ENCODE data around the gene FAM25G.

FAM25G gene

DNA sequence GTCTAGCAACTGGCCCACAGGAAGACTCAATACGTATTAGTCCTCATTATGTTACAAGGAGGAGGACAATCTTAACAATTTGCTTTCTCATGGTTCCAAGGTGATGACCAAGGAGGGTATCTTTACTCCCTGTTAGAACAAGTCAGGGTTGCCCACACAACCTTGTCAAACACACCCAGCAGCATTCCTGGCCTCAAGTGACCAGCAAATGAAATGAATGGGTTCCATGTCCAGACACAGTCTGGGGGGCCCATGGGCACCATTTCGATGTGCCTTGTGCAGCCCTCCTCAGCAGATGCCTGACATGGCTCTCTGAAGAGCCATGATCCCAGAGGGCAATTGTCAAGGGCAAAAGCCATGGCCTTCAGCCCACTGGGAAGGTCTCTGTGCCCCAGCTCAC lies 48.4 kb downstream of the FAM25G start:
- H3K27me3 ChIP-seq (replicated peaks; ENCODE audit: insufficient read depth, low read length), result peaks cover 8% of the 10 kb centered on the region; the same call in 1 of the 2 replicates
- TF ChIP-seq, protein P1, sequence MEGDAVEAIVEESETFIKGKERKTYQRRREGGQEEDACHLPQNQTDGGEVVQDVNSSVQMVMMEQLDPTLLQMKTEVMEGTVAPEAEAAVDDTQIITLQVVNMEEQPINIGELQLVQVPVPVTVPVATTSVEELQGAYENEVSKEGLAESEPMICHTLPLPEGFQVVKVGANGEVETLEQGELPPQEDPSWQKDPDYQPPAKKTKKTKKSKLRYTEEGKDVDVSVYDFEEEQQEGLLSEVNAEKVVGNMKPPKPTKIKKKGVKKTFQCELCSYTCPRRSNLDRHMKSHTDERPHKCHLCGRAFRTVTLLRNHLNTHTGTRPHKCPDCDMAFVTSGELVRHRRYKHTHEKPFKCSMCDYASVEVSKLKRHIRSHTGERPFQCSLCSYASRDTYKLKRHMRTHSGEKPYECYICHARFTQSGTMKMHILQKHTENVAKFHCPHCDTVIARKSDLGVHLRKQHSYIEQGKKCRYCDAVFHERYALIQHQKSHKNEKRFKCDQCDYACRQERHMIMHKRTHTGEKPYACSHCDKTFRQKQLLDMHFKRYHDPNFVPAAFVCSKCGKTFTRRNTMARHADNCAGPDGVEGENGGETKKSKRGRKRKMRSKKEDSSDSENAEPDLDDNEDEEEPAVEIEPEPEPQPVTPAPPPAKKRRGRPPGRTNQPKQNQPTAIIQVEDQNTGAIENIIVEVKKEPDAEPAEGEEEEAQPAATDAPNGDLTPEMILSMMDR (IDR thresholded peaks at IDR 0.05; ENCODE audit: low read length), result no peak
- no peak for TF ChIP-seq EZH2 (optimal IDR thresholded peaks at IDR 0.05; ENCODE audit: low read depth, low read length)
- H3K9me3 ChIP-seq (replicated peaks; ENCODE audit: insufficient read depth, low read length), result no peaks in the 10 kb centered on the region
- no peaks in the 10 kb centered on the region for H4K20me1 ChIP-seq (ENCODE audit: insufficient read depth, low read length)
- H3K4me3 ChIP-seq (ENCODE audit: low read length), result no peak overlapping the region
- H3K9ac ChIP-seq (ENCODE audit: low read length), result no peak overlapping the region
- no peaks in the 10 kb centered on the region for H3K9me2 ChIP-seq (replicated peaks; ENCODE audit: insufficient read depth, low read length)
- H3K27ac ChIP-seq (ENCODE audit: low read length), result no peak overlapping the region
- H3F3A ChIP-seq (ENCODE audit: insufficient read depth, low read length), result no peaks in the 10 kb centered on the region
- DNase-seq, result no peak
- no peaks in the 10 kb centered on the region for H3K79me2 ChIP-seq (ENCODE audit: low read length)
- no peak overlapping the region for H3K4me2 ChIP-seq (ENCODE audit: low read depth, low read length)
- no peaks in the 10 kb centered on the region for H3K36me3 ChIP-seq (replicated peaks; ENCODE audit: insufficient read depth, low read length)
- no peak overlapping the region for H2AFZ ChIP-seq (ENCODE audit: low read length)
- H3K4me1 ChIP-seq (ENCODE audit: low read length), result no peaks in the 10 kb centered on the region

DNA sequence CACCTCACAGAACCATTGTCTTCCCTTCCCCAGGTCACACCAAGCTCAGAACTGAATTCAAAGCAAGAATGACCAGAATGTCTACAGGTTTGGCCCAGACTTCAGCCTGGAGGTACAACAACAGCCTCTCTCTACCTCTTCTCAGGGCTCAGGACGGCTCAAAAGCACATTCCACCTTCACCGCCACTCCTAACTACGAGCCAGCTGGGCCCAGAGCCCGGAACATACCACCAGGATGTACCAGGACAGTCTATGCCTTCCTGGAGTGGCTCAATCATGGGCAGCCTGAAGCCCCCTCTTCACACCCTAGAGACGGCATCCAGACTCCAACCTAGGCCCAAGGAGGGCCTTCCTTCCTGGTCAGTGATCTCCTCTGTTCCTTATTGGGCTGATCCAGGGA lies 49.1 kb downstream of the FAM25G start:
- Histone ChIP-seq H3K9me2 (replicated peaks; ENCODE audit: insufficient read depth, low read length) (no peaks in the 10 kb centered on the region), H2AFZ (ENCODE audit: low read length) (no peak overlapping the region), H3K4me2 (ENCODE audit: low read depth, low read length) (no peak overlapping the region), H4K20me1 (ENCODE audit: insufficient read depth, low read length) (no peaks in the 10 kb centered on the region), H3K27ac (ENCODE audit: low read length) (no peak overlapping the region), H3F3A (ENCODE audit: insufficient read depth, low read length) (no peaks in the 10 kb centered on the region), H3K36me3 (replicated peaks; ENCODE audit: insufficient read depth, low read length) (no peaks in the 10 kb centered on the region), H3K79me2 (ENCODE audit: low read length) (no peaks in the 10 kb centered on the region), H3K4me3 (ENCODE audit: low read length) (no peak overlapping the region), H3K27me3 (replicated peaks; ENCODE audit: insufficient read depth, low read length) (peaks cover 8% of the 10 kb centered on the region; the same call in 1 of the 2 replicates), H3K9me3 (replicated peaks; ENCODE audit: insufficient read depth, low read length) (no peaks in the 10 kb centered on the region), H3K9ac (ENCODE audit: low read length) (no peak overlapping the region), H3K4me1 (ENCODE audit: low read length) (no peaks in the 10 kb centered on the region)
- DNase-seq, result no peak
- TF ChIP-seq, protein P1 (IDR thresholded peaks at IDR 0.05; ENCODE audit: low read length), result no peak
- TF ChIP-seq EZH2 (optimal IDR thresholded peaks at IDR 0.05; ENCODE audit: low read depth, low read length) (no peak), EZH2phosphoT487 (IDR thresholded peaks at IDR 0.05; ENCODE audit: low read length) (no peak)

- no peaks in the 10 kb centered on the region for H3K4me1 ChIP-seq (ENCODE audit: low read length)
- no peak overlapping the region for H3K9ac ChIP-seq (ENCODE audit: low read length)
- peaks cover 8% of the 10 kb centered on the region; the same call in 1 of the 2 replicates for H3K27me3 ChIP-seq (replicated peaks; ENCODE audit: insufficient read depth, low read length)
- no peaks in the 10 kb centered on the region for H3F3A ChIP-seq (ENCODE audit: insufficient read depth, low read length)
- no peaks in the 10 kb centered on the region for H3K36me3 ChIP-seq (replicated peaks; ENCODE audit: insufficient read depth, low read length)
- TF ChIP-seq, protein P1 (IDR thresholded peaks at IDR 0.05; ENCODE audit: low read length), result no peak
- no peak for TF ChIP-seq EZH2 (optimal IDR thresholded peaks at IDR 0.05; ENCODE audit: low read depth, low read length)
- no peak for TF ChIP-seq EZH2phosphoT487 (IDR thresholded peaks at IDR 0.05; ENCODE audit: low read length)
- H3K9me3 ChIP-seq (replicated peaks; ENCODE audit: insufficient read depth, low read length), result no peaks in the 10 kb centered on the region
- no peak overlapping the region for H3K27ac ChIP-seq (ENCODE audit: low read length)
- H3K79me2 ChIP-seq (ENCODE audit: low read length), result no peaks in the 10 kb centered on the region
- H3K4me3 ChIP-seq (ENCODE audit: low read length), result no peak overlapping the region
- H3K4me2 ChIP-seq (ENCODE audit: low read depth, low read length), result no peak overlapping the region
- H2AFZ ChIP-seq (ENCODE audit: low read length), result no peak overlapping the region
- no peaks in the 10 kb centered on the region for H4K20me1 ChIP-seq (ENCODE audit: insufficient read depth, low read length)
- H3K9me2 ChIP-seq (replicated peaks; ENCODE audit: insufficient read depth, low read length), result no peaks in the 10 kb centered on the region
- DNase-seq, result no peak
Observed at GRCh38 chr10:47441938-47442337, 49.6 kb downstream of the FAM25G start.
